ENCODE data around the gene DDX19B.
"Not testable (repeated sequence)": the region's sequence is repeated elsewhere in the genome, so short reads cannot be mapped to it uniquely, and the experiment has no call there.

Gene DDX19B

GRCh38 chr16:70290949-70291519, 8.0 kb upstream of the DDX19B start:
- no peak for DNase-seq (ENCODE audit: low read depth)
- TF ChIP-seq CTCF (conservative IDR thresholded peaks at IDR 0.05; ENCODE audit: low read depth, low read length) = no peak

GRCh38 chr16:70292148-70292547, 6.8 kb upstream of the DDX19B start:
- H3K4me3 ChIP-seq (ENCODE audit: low read length); DNase-seq (ENCODE audit: low read depth): not testable (repeated sequence)

More at GRCh38 chr16:70290949-70291519, 8.0 kb upstream of the DDX19B start:
- no peak overlapping the region for H3K4me3 ChIP-seq (ENCODE audit: low read length)

- H3K4me3 ChIP-seq (ENCODE audit: low read length) = no peak overlapping the region
- no peak for DNase-seq (ENCODE audit: low read depth)
- TF ChIP-seq CTCF (conservative IDR thresholded peaks at IDR 0.05; ENCODE audit: low read depth, low read length) = no peak
Observed at GRCh38 chr16:70294385-70295025, 4.5 kb upstream of the DDX19B start.

- DNase-seq (ENCODE audit: low read depth) = no peak
- no peak for TF ChIP-seq CTCF (conservative IDR thresholded peaks at IDR 0.05; ENCODE audit: low read depth, low read length)
- no peak overlapping the region for H3K4me3 ChIP-seq (ENCODE audit: low read length)
Observed at GRCh38 chr16:70295634-70296033, 3.4 kb upstream of the DDX19B start.

GRCh38 chr16:70301121-70301520, 2.1 kb downstream of the DDX19B start:
- no peak overlapping the region for H3K4me3 ChIP-seq (ENCODE audit: low read length)
- no peak for DNase-seq (ENCODE audit: low read depth)
- no peak for TF ChIP-seq CTCF (conservative IDR thresholded peaks at IDR 0.05; ENCODE audit: low read depth, low read length)

GRCh38 chr16:70302745-70303144, 3.8 kb downstream of the DDX19B start:
- H3K4me3 ChIP-seq (ENCODE audit: low read length) = no peak overlapping the region
- TF ChIP-seq CTCF (conservative IDR thresholded peaks at IDR 0.05; ENCODE audit: low read depth, low read length) = no peak

GRCh38 chr16:70304892-70305448, 6.0 kb downstream of the DDX19B start:
- DNase-seq (ENCODE audit: low read depth) = no peak
- H3K4me3 ChIP-seq (ENCODE audit: low read length) = no peak overlapping the region
- no peak for TF ChIP-seq CTCF (conservative IDR thresholded peaks at IDR 0.05; ENCODE audit: low read depth, low read length)

More at GRCh38 chr16:70302745-70303144, 3.8 kb downstream of the DDX19B start:
- no peak for DNase-seq (ENCODE audit: low read depth)

All from retinal pigment epithelial cell (primary cell).